Astrocyte of the spinal cord (primary cell): ENCODE results near the gene B3GAT2.

Experiments
- DNase-seq: peaks from one replicate; pipeline ENCODE4 v3.0.0; 2011; ENCODE audit warnings: low read depth, low spot score
- H3K4me3 ChIP-seq: 2 replicates; pipeline ENCODE4 v1.5.1; 2011; ENCODE audit warnings: low read depth, mild to moderate bottlenecking, low read length, moderate library complexity
- in situ Hi-C: cut with HindIII; loops from 2 replicates; pipeline ENCODE4 v1.10.0; 2017; ENCODE audit warnings: low sequenced_read_pairs
- TF ChIP-seq, protein P1 (sequence below): IDR thresholded peaks from 2 replicates; pipeline ENCODE4 v1.5.1; 2012; ENCODE audit warnings: low read depth, mild to moderate bottlenecking, low read length, inconsistent platforms

B3GAT2 gene

DNA sequence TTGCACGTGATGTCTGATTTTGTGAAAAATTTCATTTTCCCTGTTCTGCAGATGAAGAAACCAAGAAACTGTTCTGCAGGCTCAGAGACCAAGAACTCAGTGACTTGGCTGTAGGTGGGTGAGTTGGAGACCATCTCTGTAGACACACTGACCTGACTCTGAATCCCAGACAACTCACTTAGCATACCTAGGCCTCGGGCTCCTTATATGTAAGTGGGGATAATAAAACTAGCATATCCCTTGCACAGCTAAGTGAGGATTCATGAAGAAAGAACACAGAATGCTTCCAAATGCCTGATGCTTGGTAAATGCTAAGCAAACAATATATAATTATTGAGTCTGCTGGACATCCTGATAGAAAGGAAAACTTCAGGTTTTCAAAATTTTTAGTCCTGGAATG is 70.8 kb downstream of the B3GAT2 start:
- TF ChIP-seq, protein P1, sequence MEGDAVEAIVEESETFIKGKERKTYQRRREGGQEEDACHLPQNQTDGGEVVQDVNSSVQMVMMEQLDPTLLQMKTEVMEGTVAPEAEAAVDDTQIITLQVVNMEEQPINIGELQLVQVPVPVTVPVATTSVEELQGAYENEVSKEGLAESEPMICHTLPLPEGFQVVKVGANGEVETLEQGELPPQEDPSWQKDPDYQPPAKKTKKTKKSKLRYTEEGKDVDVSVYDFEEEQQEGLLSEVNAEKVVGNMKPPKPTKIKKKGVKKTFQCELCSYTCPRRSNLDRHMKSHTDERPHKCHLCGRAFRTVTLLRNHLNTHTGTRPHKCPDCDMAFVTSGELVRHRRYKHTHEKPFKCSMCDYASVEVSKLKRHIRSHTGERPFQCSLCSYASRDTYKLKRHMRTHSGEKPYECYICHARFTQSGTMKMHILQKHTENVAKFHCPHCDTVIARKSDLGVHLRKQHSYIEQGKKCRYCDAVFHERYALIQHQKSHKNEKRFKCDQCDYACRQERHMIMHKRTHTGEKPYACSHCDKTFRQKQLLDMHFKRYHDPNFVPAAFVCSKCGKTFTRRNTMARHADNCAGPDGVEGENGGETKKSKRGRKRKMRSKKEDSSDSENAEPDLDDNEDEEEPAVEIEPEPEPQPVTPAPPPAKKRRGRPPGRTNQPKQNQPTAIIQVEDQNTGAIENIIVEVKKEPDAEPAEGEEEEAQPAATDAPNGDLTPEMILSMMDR, result no peak
- DNase-seq, result no peak
- no peak overlapping the region for H3K4me3 ChIP-seq
- in situ Hi-C loops, result no loop called here

DNA sequence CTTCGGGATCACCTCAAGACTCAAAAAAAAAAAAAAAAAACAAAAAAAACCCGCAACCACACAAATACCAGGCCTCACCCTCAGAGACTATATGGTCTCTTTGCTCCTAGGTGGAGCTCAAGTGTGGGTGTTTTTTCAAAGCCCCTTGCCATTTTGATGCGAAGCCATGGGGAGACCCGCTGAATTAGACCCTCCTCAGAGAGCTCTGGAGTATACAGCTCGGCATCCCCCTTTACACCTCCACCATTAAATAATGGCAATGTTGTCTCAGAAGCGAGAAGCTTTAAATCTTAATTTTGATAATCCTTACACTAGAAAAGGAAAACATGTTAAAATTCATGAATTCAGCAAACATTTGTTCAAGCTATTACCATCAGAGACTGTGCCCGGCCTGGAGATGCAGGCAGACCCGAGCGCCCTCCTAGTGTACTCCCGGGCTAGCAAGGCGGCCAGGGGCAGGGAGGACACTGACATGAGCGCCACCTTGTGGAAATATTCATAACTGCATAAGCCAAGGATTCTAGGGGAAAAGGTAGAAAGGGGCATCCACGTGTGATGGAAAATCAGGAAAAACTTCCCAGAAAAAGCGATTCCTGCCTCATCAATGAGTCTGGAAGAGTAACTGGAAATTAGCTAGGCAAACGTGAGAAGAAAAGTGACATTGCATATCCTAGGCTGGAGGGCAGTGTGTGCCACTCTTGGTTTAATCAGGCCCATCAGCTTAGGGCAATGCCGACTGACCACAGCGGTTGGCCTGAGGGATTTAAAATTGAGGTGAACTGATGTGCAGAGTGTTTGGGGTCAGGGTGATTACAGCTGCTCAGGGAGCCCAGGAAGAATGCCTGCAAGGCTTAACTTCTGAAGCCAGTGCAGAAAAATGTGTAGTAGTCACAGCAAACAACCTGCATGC is 72.5 kb downstream of the B3GAT2 start:
- in situ Hi-C loops, result no loop called here
- TF ChIP-seq, protein P1, result peak; percentile 84
- DNase-seq, result peak; percentile 43
- H3K4me3 ChIP-seq, result no peak overlapping the region

DNA sequence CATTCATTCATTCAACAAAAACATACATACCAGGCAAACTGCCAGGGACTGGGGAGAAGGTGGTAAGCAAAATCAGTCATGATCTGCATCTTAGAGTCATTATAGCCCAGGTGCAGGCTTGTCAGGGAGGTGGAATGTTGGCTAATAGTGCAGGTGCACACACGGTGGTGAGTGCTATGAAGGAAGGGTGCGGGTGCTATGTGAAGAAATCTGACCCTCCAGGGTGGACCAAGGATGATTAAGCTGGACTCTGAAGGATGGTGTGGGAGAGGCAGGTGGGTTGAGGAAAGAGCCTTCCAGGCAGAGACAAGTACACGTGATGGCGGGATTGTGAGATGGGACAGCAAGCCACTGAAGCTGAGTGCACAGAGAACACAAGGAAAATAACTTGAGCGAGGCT is 77.4 kb downstream of the B3GAT2 start:
- DNase-seq, result no peak
- TF ChIP-seq, protein P1, result no peak
- no peak overlapping the region for H3K4me3 ChIP-seq
- in situ Hi-C loops, result no loop called here

DNA sequence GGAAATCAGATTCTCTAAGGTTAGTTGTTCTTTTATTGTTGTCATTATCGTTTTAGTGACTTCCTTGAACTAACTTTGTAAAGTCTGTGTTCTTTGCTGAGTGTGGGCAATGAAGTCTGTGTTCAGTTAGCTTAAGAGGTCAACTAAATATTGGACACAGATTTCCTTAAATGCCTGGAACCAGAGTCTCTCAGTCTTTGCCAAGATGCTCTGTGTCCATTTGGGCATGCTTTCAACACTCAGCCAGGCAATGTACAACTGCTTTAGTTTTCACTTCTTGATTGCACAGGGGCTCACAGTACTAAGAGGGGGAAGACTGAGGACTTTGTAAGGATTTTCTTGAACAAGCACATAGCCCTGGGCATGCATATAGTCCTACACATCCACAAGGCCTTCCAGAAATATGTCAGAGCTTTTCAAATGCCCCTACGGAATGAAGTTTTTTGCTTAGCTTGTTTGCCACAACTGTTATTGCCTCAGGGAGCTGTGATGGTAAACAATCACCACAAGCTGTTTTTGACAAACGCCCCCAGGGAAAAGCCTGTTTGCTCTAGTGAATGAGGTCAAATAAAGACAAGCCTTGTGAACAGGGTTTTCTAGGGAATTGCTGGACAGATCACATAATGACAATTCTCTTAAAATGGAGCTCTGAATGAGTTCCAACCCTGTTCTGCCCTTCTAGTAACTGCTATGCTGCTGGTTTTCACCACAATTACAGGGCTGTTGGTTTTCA is 82.5 kb downstream of the B3GAT2 start:
- no peak for DNase-seq
- H3K4me3 ChIP-seq, result no peak overlapping the region
- TF ChIP-seq, protein P1, result no peak
- in situ Hi-C loops, result no loop called here

DNA sequence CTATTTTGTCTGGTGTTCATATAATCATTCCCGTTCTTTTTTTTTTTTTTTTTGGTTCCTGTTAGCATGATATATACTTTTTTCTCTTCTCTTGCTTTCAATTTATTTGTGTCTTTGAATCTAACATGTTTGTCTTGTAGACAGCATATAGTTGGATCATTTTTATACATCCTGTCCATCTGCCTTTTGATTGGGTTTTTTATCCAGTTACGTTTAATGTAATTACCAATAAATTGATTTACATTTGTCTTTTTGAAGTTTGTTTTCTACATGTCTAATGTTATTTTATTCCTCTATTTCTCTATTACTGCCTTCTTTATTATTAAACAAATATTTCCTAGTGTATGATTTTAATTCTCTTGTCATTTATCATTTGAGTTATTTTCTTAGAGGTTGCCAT is 84.4 kb downstream of the B3GAT2 start:
- in situ Hi-C loops, result no loop called here
- TF ChIP-seq, protein P1, result no peak
- no peak for DNase-seq
- H3K4me3 ChIP-seq, result no peak overlapping the region

DNA sequence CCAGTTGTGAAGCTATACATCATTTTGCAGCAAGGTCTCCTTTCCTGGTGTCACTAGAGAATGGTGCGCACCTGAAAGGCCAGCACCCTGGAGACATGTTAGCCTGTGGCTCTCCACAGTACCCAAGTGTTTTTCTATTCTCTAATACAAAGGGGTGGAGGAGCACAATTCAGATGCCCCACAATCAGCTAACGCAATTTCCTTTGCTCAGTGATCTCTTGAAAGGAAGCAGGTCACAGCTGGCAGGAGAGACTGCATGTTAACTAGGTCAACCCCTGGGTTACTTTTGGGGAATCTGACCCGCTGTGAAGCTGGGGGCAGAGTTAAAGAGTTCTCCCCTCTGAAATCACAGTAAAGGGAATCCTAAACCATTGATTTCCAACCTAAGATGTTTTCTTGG is 92.5 kb downstream of the B3GAT2 start:
- in situ Hi-C loops, result no loop called here
- DNase-seq, result no peak
- H3K4me3 ChIP-seq, result no peak overlapping the region
- TF ChIP-seq, protein P1, result no peak
